Measurements from ENCODE around the gene RAB40C. TPM values are rescaled to one million over a fixed set of nuclear protein-coding genes. Genes with fewer than 3 reads are reported as not detected.

The RAB40C gene
- total and polyA plus RNA-seq, 9 of the 15 experiments (the other 6 are each of a cell fraction or from before 2014, with no cell fraction given): 0.17 to 23.4 (median 8.7) TPM

GRCh38 chr16:561957-562938, 27.6 kb upstream of the RAB40C start (continued):
- peak; percentile 70 for TF ChIP-seq MAX (CRISPR knock-in tag; IDR thresholded peaks at IDR 0.05)
- TF ChIP-seq ZBTB1 (CRISPR knock-in tag; IDR thresholded peaks at IDR 0.05; ENCODE audit: borderline replicate concordance, low read depth): 0 out of 2 replicates have a peak, but pooled peaks have one; percentile 26
- TF ChIP-seq MCM7 (IDR thresholded peaks at IDR 0.05): no peak
- TF ChIP-seq, protein P1, sequence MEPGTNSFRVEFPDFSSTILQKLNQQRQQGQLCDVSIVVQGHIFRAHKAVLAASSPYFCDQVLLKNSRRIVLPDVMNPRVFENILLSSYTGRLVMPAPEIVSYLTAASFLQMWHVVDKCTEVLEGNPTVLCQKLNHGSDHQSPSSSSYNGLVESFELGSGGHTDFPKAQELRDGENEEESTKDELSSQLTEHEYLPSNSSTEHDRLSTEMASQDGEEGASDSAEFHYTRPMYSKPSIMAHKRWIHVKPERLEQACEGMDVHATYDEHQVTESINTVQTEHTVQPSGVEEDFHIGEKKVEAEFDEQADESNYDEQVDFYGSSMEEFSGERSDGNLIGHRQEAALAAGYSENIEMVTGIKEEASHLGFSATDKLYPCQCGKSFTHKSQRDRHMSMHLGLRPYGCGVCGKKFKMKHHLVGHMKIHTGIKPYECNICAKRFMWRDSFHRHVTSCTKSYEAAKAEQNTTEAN (CRISPR knock-in tag; IDR thresholded peaks at IDR 0.05): peak; percentile 79; the same call in 1 of the 2 replicates
- no peak for TF ChIP-seq UBTF (IDR thresholded peaks at IDR 0.05; ENCODE audit: borderline replicate concordance in 1 of 2, low read depth in 2 of 2, low read length in 2 of 2)
- TF ChIP-seq PRPF4 (IDR thresholded peaks at IDR 0.05; ENCODE audit: insufficient read depth, low read depth, low read length, poor library complexity, severe bottlenecking): no peak
- no peak for TF ChIP-seq BRD9 (IDR thresholded peaks at IDR 0.05; ENCODE audit: low read depth, partially characterized antibody)
- TF ChIP-seq, protein P2, sequence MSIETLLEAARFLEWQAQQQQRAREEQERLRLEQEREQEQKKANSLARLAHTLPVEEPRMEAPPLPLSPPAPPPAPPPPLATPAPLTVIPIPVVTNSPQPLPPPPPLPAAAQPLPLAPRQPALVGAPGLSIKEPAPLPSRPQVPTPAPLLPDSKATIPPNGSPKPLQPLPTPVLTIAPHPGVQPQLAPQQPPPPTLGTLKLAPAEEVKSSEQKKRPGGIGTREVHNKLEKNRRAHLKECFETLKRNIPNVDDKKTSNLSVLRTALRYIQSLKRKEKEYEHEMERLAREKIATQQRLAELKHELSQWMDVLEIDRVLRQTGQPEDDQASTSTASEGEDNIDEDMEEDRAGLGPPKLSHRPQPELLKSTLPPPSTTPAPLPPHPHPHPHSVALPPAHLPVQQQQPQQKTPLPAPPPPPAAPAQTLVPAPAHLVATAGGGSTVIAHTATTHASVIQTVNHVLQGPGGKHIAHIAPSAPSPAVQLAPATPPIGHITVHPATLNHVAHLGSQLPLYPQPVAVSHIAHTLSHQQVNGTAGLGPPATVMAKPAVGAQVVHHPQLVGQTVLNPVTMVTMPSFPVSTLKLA (conservative IDR thresholded peaks at IDR 0.05): 0 out of 4 replicates have a peak, but pooled peaks of 1 of the 2 experiments have one; percentile 30
- TF ChIP-seq ARNT (IDR thresholded peaks at IDR 0.05): no peak
- TF ChIP-seq, protein P3, sequence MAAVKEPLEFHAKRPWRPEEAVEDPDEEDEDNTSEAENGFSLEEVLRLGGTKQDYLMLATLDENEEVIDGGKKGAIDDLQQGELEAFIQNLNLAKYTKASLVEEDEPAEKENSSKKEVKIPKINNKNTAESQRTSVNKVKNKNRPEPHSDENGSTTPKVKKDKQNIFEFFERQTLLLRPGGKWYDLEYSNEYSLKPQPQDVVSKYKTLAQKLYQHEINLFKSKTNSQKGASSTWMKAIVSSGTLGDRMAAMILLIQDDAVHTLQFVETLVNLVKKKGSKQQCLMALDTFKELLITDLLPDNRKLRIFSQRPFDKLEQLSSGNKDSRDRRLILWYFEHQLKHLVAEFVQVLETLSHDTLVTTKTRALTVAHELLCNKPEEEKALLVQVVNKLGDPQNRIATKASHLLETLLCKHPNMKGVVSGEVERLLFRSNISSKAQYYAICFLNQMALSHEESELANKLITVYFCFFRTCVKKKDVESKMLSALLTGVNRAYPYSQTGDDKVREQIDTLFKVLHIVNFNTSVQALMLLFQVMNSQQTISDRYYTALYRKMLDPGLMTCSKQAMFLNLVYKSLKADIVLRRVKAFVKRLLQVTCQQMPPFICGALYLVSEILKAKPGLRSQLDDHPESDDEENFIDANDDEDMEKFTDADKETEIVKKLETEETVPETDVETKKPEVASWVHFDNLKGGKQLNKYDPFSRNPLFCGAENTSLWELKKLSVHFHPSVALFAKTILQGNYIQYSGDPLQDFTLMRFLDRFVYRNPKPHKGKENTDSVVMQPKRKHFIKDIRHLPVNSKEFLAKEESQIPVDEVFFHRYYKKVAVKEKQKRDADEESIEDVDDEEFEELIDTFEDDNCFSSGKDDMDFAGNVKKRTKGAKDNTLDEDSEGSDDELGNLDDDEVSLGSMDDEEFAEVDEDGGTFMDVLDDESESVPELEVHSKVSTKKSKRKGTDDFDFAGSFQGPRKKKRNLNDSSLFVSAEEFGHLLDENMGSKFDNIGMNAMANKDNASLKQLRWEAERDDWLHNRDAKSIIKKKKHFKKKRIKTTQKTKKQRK (IDR thresholded peaks at IDR 0.05; ENCODE audit: borderline replicate concordance, low read depth, low read length): no peak
- TF ChIP-seq GATAD2A (IDR thresholded peaks at IDR 0.05): no peak
- TF ChIP-seq KDM1A (IDR thresholded peaks at IDR 0.05): peak in 1 of 2 experiments; percentile 94; a peak in 2 of 4 replicates
- TF ChIP-seq BHLHE40 (IDR thresholded peaks at IDR 0.05; ENCODE audit: low read length): peak; percentile 61; the same call in 1 of the 2 replicates
